RPMI8226 (cell line): ENCODE measurements around the gene LTA4H.

Source experiments
- DNase-seq: peaks from one replicate; pipeline ENCODE4 v3.0.0-alpha.2; 2015

LTA4H gene

GRCh38 chr12:95953000-95953399 lies 82.4 kb downstream of the LTA4H start:
- no peak for DNase-seq

DNA sequence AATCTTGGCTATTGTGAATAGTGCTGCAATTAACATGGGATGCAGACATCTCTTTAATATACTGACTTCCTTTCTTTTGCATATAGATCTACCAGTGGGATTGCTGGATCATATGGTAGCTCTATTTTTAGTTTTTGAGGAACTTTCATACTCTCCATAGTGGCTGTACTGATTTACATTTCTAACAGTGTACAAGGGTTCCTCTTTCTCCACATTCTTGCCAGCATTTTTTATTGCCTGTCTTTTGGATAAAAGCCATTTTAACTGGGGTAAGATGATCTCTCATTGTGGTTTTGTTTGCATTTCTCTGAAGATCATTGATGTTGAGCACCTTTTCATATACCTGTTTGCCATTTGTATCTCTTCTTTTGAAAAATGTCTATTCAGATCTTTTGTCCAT lies 83.9 kb downstream of the LTA4H start:
- DNase-seq, result no peak
